Middle frontal gyrus (tissue), 1 donor: ENCODE data around the gene RBP3.

Experiments
- DNase-seq: peaks from one replicate; pipeline ENCODE4 v3.0.0-alpha.2; 2015; ENCODE audit warnings: low spot score; ENCODE audit errors: extremely low spot score

The RBP3 gene

GRCh38 chr10:47348138-47348651 is at the start of gene RBP3:
Gene RBP3, plus strand, starts transcription at chr10:47348363. Its CDS starts 122 bp downstream, at chr10:47348485.
- no peak for DNase-seq

GRCh38 chr10:47298715-47299114 is 49.4 kb upstream of the RBP3 start:
- DNase-seq = no peak

GRCh38 chr10:47299611-47300428 is 48.3 kb upstream of the RBP3 start, which contains the start of gene GDF10:
Gene GDF10, plus strand, starts transcription at chr10:47300197. Its CDS starts 455 bp downstream, at chr10:47300652.
- no peak for DNase-seq

GRCh38 chr10:47300429-47300931 is 47.7 kb upstream of the RBP3 start:
- no peak for DNase-seq

- DNase-seq = no peak
Observed at GRCh38 chr10:47301833-47302232, 46.3 kb upstream of the RBP3 start.

GRCh38 chr10:47303105-47303504 is 45.1 kb upstream of the RBP3 start:
- DNase-seq = no peak

GRCh38 chr10:47303866-47304265 is 44.3 kb upstream of the RBP3 start:
- no peak for DNase-seq

GRCh38 chr10:47305566-47305965 is 42.6 kb upstream of the RBP3 start:
- no peak for DNase-seq

- DNase-seq = no peak
Observed at GRCh38 chr10:47306387-47307210, 41.6 kb upstream of the RBP3 start.

- no peak for DNase-seq
Observed at GRCh38 chr10:47307381-47307780, 40.8 kb upstream of the RBP3 start.

- no peak for DNase-seq
Observed at GRCh38 chr10:47308775-47309174, 39.4 kb upstream of the RBP3 start.

GRCh38 chr10:47309408-47310089 is 38.6 kb upstream of the RBP3 start:
- DNase-seq = no peak

- no peak for DNase-seq
Observed at GRCh38 chr10:47310090-47310505, 38.1 kb upstream of the RBP3 start.

GRCh38 chr10:47311193-47311931 is 36.8 kb upstream of the RBP3 start:
- no peak for DNase-seq

GRCh38 chr10:47311932-47312662 is 36.1 kb upstream of the RBP3 start:
- DNase-seq = peak; percentile 68

- DNase-seq = no peak
Observed at GRCh38 chr10:47312663-47312995, 35.5 kb upstream of the RBP3 start.

- no peak for DNase-seq
Observed at GRCh38 chr10:47314416-47314970, 33.7 kb upstream of the RBP3 start.

GRCh38 chr10:47315421-47315820 is 32.7 kb upstream of the RBP3 start:
- DNase-seq = no peak

- DNase-seq = no peak
Observed at GRCh38 chr10:47316131-47316530, 32.0 kb upstream of the RBP3 start.

- DNase-seq = no peak
Observed at GRCh38 chr10:47317251-47317650, 30.9 kb upstream of the RBP3 start.
